ENCODE data around the gene CDH8. TPM values are rescaled to one million over a fixed set of nuclear protein-coding genes. Genes with fewer than 3 reads are reported as not detected.

Gene CDH8
- total and polyA plus RNA-seq, 4 donors, result 0.33 to 15.4 (median 3.7) TPM

GRCh38 chr16:61671161-61671560, 365.1 kb downstream of the CDH8 start:
- Histone ChIP-seq H3K4me1 (ENCODE audit: control insufficient read depth in 1 of 2, insufficient read depth in 2 of 2, low read length in 2 of 2) (no peaks in the 10 kb centered on the region), H3K9me3 (ENCODE audit: control insufficient read depth, low read length) (no peaks in the 10 kb centered on the region), H3K27ac (ENCODE audit: low read depth in 1 of 2, low read length in 2 of 2) (no peak overlapping the region), H3K27me3 (ENCODE audit: control insufficient read depth in 1 of 2, insufficient read depth in 2 of 2, low read length in 1 of 2) (no peaks in the 10 kb centered on the region), H3K4me3 (ENCODE audit: low read length in 2 of 2) (no peak overlapping the region), H3K36me3 (ENCODE audit: control insufficient read depth in 1 of 2, insufficient read depth in 2 of 2, low read length in 1 of 2) (no peaks in the 10 kb centered on the region)
- DNase-seq (no peak), ATAC-seq (ENCODE audit: low FRiP score) (no peak)
- intact Hi-C loops (cut with DNase I), result no loop called here
- WGBS, 2 donors, result 78 to 83% methylated on average over 3 of the region's 3 CpGs

DNA sequence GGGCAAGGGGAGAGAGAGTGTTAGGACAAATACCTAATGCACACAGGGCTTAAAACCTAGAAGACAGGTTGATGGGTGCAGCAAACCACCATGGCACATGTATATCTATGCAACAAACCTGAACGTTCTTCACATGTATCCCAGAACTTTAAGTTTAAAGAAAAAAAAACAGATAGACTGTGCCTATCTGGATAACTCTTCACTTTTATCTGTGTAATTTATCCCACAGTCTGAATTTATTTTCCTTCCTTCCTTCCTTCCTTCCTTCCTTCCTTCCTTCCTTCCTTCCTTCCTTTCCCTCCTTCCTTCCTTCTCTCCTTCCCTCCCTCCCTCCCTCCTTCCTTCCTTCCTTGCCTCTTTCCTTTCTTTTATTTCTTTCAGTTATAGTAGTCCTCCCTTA, 370.7 kb downstream of the CDH8 start:
- intact Hi-C loops (cut with DNase I), result no loop called here
- no peaks in the 10 kb centered on the region for H3K9me3 ChIP-seq (ENCODE audit: control insufficient read depth, low read length)
- no peak for DNase-seq
- no peak overlapping the region for H3K4me3 ChIP-seq (ENCODE audit: low read length in 2 of 2)
- H3K4me1 ChIP-seq (ENCODE audit: control insufficient read depth in 1 of 2, insufficient read depth in 2 of 2, low read length in 2 of 2), result no peaks in the 10 kb centered on the region
- H3K36me3 ChIP-seq (ENCODE audit: control insufficient read depth in 1 of 2, insufficient read depth in 2 of 2, low read length in 1 of 2), result no peaks in the 10 kb centered on the region
- no peak for ATAC-seq (ENCODE audit: low FRiP score)
- 82 to 95% methylated on average over 1 of the region's 1 CpG for WGBS, 2 donors
- no peak overlapping the region for H3K27ac ChIP-seq (ENCODE audit: low read depth in 1 of 2, low read length in 2 of 2)
- no peaks in the 10 kb centered on the region for H3K27me3 ChIP-seq (ENCODE audit: control insufficient read depth in 1 of 2, insufficient read depth in 2 of 2, low read length in 1 of 2)

DNA sequence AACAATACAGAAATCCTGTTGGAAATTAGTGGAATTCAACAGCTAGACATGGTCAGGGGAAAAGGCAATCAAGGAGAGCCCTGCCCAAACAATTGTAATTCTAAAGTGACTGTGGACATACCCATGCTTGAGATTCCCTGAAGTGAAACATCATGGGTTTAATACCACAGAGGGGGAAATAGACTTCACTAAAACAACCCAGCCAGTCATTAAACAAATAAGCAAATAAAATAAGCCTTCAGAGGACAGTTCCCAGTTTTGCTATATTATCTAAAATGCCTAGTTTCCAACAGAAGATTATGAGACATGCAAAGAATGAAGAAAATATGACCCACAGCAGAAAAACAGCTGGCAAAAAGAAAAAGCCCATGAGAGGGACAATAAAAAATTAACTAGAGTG, 376.3 kb downstream of the CDH8 start:
- ATAC-seq (ENCODE audit: low FRiP score) (no peak), DNase-seq (no peak)
- Histone ChIP-seq H3K9me3 (ENCODE audit: control insufficient read depth, low read length) (peaks cover 1% of the 10 kb centered on the region), H3K27ac (ENCODE audit: low read depth in 1 of 2, low read length in 2 of 2) (no peak overlapping the region), H3K4me3 (ENCODE audit: low read length in 2 of 2) (no peak overlapping the region), H3K36me3 (ENCODE audit: control insufficient read depth in 1 of 2, insufficient read depth in 2 of 2, low read length in 1 of 2) (no peaks in the 10 kb centered on the region), H3K4me1 (ENCODE audit: control insufficient read depth in 1 of 2, insufficient read depth in 2 of 2, low read length in 2 of 2) (no peaks in the 10 kb centered on the region), H3K27me3 (ENCODE audit: control insufficient read depth in 1 of 2, insufficient read depth in 2 of 2, low read length in 1 of 2) (no peaks in the 10 kb centered on the region)
- intact Hi-C loops (cut with DNase I), result no loop called here

GRCh38 chr16:61654962-61655361, 381.3 kb downstream of the CDH8 start:
- intact Hi-C loops (cut with DNase I), result no loop called here
- WGBS, 2 donors, result 90 to 91% methylated on average over 4 of the region's 4 CpGs
- H3K9me3 ChIP-seq (ENCODE audit: control insufficient read depth, low read length), result peaks cover 1% of the 10 kb centered on the region
- no peak overlapping the region for H3K4me3 ChIP-seq (ENCODE audit: low read length in 2 of 2)
- ATAC-seq (ENCODE audit: low FRiP score) (no peak), DNase-seq (no peak)
- H3K36me3 ChIP-seq (ENCODE audit: control insufficient read depth in 1 of 2, insufficient read depth in 2 of 2, low read length in 1 of 2), result no peaks in the 10 kb centered on the region
- H3K27ac ChIP-seq (ENCODE audit: low read depth in 1 of 2, low read length in 2 of 2), result no peak overlapping the region
- no peaks in the 10 kb centered on the region for H3K27me3 ChIP-seq (ENCODE audit: control insufficient read depth in 1 of 2, insufficient read depth in 2 of 2, low read length in 1 of 2)
- no peaks in the 10 kb centered on the region for H3K4me1 ChIP-seq (ENCODE audit: control insufficient read depth in 1 of 2, insufficient read depth in 2 of 2, low read length in 2 of 2)

- H3K36me3 ChIP-seq (ENCODE audit: control insufficient read depth in 1 of 2, insufficient read depth in 2 of 2, low read length in 1 of 2), result no peaks in the 10 kb centered on the region
- WGBS, 2 donors, result 87 to 89% methylated on average over 7 of the region's 7 CpGs
- no peak overlapping the region for H3K27ac ChIP-seq (ENCODE audit: low read depth in 1 of 2, low read length in 2 of 2)
- no peaks in the 10 kb centered on the region for H3K4me1 ChIP-seq (ENCODE audit: control insufficient read depth in 1 of 2, insufficient read depth in 2 of 2, low read length in 2 of 2)
- no peak overlapping the region for H3K4me3 ChIP-seq (ENCODE audit: low read length in 2 of 2)
- intact Hi-C loops (cut with DNase I), result no loop called here
- peaks cover 1% of the 10 kb centered on the region for H3K9me3 ChIP-seq (ENCODE audit: control insufficient read depth, low read length)
- no peak for ATAC-seq (ENCODE audit: low FRiP score)
- DNase-seq, result peak in 1 of 2 donors; percentile 57
- no peaks in the 10 kb centered on the region for H3K27me3 ChIP-seq (ENCODE audit: control insufficient read depth in 1 of 2, insufficient read depth in 2 of 2, low read length in 1 of 2)
Observed at GRCh38 chr16:61653544-61653943, 382.7 kb downstream of the CDH8 start.

- ATAC-seq (ENCODE audit: low FRiP score) (no peak), DNase-seq (no peak)
- intact Hi-C loops (cut with DNase I), result no loop called here
- H3K4me1 ChIP-seq (ENCODE audit: control insufficient read depth in 1 of 2, insufficient read depth in 2 of 2, low read length in 2 of 2), result no peaks in the 10 kb centered on the region
- H3K9me3 ChIP-seq (ENCODE audit: control insufficient read depth, low read length), result no peaks in the 10 kb centered on the region
- H3K27me3 ChIP-seq (ENCODE audit: control insufficient read depth in 1 of 2, insufficient read depth in 2 of 2, low read length in 1 of 2), result no peaks in the 10 kb centered on the region
- H3K4me3 ChIP-seq (ENCODE audit: low read length in 2 of 2), result no peak overlapping the region
- no peak overlapping the region for H3K27ac ChIP-seq (ENCODE audit: low read depth in 1 of 2, low read length in 2 of 2)
- no peaks in the 10 kb centered on the region for H3K36me3 ChIP-seq (ENCODE audit: control insufficient read depth in 1 of 2, insufficient read depth in 2 of 2, low read length in 1 of 2)
Observed at GRCh38 chr16:61645561-61645960, 390.7 kb downstream of the CDH8 start.

DNA sequence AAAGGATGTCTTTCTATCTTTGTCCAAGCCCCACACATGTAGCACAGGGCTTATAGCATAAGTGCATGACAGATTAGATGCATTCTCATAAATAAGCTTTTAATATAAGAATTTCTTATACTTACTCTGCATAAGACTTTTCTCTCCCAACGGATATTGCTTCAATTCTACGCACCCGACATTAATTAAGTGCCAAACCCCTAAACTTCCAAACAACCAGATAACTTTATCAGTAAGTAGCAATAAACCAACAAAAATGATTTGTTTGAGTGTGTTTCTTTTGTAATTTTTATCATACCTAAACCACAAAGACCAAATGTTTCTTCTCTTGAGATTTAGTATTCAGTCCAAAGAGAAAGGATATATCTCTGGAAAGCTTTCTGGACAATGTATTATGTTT, 391.5 kb downstream of the CDH8 start:
- H3K27me3 ChIP-seq (ENCODE audit: control insufficient read depth in 1 of 2, insufficient read depth in 2 of 2, low read length in 1 of 2), result no peaks in the 10 kb centered on the region
- no peak for ATAC-seq (ENCODE audit: low FRiP score)
- H3K36me3 ChIP-seq (ENCODE audit: control insufficient read depth in 1 of 2, insufficient read depth in 2 of 2, low read length in 1 of 2), result no peaks in the 10 kb centered on the region
- WGBS, 2 donors, result 81 to 93% methylated on average over 3 of the region's 3 CpGs
- no peak for DNase-seq
- H3K4me3 ChIP-seq (ENCODE audit: low read length in 2 of 2), result no peak overlapping the region
- no peak overlapping the region for H3K27ac ChIP-seq (ENCODE audit: low read depth in 1 of 2, low read length in 2 of 2)
- no peaks in the 10 kb centered on the region for H3K9me3 ChIP-seq (ENCODE audit: control insufficient read depth, low read length)
- intact Hi-C loops (cut with DNase I), result no loop called here
- H3K4me1 ChIP-seq (ENCODE audit: control insufficient read depth in 1 of 2, insufficient read depth in 2 of 2, low read length in 2 of 2), result no peaks in the 10 kb centered on the region

DNA sequence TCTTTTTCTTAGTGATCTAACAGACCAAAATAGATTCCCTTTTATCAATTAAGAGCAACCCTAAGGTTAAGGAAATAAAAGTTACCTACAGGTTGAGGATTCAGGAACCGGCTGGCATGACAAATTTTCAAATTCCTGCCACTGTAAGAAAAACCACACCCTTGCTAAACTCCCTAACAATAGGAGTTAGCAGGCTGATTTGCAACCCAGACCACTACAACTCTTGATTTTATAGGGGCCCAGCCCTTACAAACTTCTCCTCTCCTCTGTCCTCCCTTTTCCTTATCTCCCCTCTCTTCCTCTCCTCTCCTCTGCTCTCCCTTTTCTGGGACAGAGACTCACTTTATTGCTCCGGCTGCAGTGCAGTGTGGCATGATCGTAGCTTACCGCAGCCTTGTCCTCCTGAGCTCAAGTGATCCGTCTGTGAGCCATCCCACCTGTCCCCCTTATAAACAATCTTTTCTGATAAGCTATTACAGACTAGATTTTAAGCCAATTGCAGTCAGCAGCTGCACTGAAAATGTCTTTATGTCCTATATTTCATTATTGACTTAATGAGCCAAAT, 418.9 kb downstream of the CDH8 start:
- 76 to 77% methylated on average over 5 of the region's 5 CpGs for WGBS, 2 donors
- ATAC-seq (ENCODE audit: low FRiP score), result no peak
- no peak overlapping the region for H3K4me3 ChIP-seq (ENCODE audit: low read length in 2 of 2)
- no peaks in the 10 kb centered on the region for H3K36me3 ChIP-seq (ENCODE audit: control insufficient read depth in 1 of 2, insufficient read depth in 2 of 2, low read length in 1 of 2)
- H3K4me1 ChIP-seq (ENCODE audit: control insufficient read depth in 1 of 2, insufficient read depth in 2 of 2, low read length in 2 of 2), result peaks cover 0 to 2% of the 10 kb centered on the region in 2 donors
- H3K27ac ChIP-seq (ENCODE audit: low read depth in 1 of 2, low read length in 2 of 2), result no peak overlapping the region
- intact Hi-C loops (cut with DNase I), result no loop called here
- no peaks in the 10 kb centered on the region for H3K27me3 ChIP-seq (ENCODE audit: control insufficient read depth in 1 of 2, insufficient read depth in 2 of 2, low read length in 1 of 2)
- H3K9me3 ChIP-seq (ENCODE audit: control insufficient read depth, low read length), result no peaks in the 10 kb centered on the region
- DNase-seq, result no peak

GRCh38 chr16:61616088-61616487, 420.1 kb downstream of the CDH8 start:
- ATAC-seq (ENCODE audit: low FRiP score), result no peak
- Histone ChIP-seq H3K27ac (ENCODE audit: low read depth in 1 of 2, low read length in 2 of 2) (no peak overlapping the region), H3K9me3 (ENCODE audit: control insufficient read depth, low read length) (no peaks in the 10 kb centered on the region), H3K27me3 (ENCODE audit: control insufficient read depth in 1 of 2, insufficient read depth in 2 of 2, low read length in 1 of 2) (no peaks in the 10 kb centered on the region), H3K4me1 (ENCODE audit: control insufficient read depth in 1 of 2, insufficient read depth in 2 of 2, low read length in 2 of 2) (peaks cover 0 to 2% of the 10 kb centered on the region in 2 donors), H3K36me3 (ENCODE audit: control insufficient read depth in 1 of 2, insufficient read depth in 2 of 2, low read length in 1 of 2) (no peaks in the 10 kb centered on the region), H3K4me3 (ENCODE audit: low read length in 2 of 2) (no peak overlapping the region)
- intact Hi-C loops (cut with DNase I), result no loop called here
- WGBS, 2 donors, result 63 to 75% methylated on average over 2 of the region's 2 CpGs
- no peak for DNase-seq

Measured in aorta (tissue), 5 donors.